HG02571 (cell line): ENCODE data around the gene CPA5.

Experiments used
- ATAC-seq: cut with Tn5 transposase; IDR thresholded peaks from one replicate; pipeline ENCODE4 v1.9.1; 2021; ENCODE audit warnings: mild to moderate bottlenecking, moderate library complexity; ENCODE audit not compliant: unreplicated experiment

Gene CPA5

GRCh38 chr7:130329681-130330080, 14.9 kb upstream of the CPA5 start:
- no peak for ATAC-seq

- no peak for ATAC-seq
These were observed 12.2 kb upstream of the CPA5 start for GRCh38 chr7:130332259-130333053.

GRCh38 chr7:130333832-130334231, 10.8 kb upstream of the CPA5 start:
- ATAC-seq = no peak

GRCh38 chr7:130334274-130334673, 10.3 kb upstream of the CPA5 start:
- no peak for ATAC-seq

- no peak for ATAC-seq
These were observed 7.1 kb upstream of the CPA5 start for GRCh38 chr7:130337410-130337971.

GRCh38 chr7:130338233-130338632, 6.4 kb upstream of the CPA5 start:
- ATAC-seq = no peak

- no peak for ATAC-seq
These were observed 2.7 kb upstream of the CPA5 start for GRCh38 chr7:130341882-130342281.

- ATAC-seq = no peak
These were observed 1.8 kb upstream of the CPA5 start for GRCh38 chr7:130342701-130343380.

- ATAC-seq = no peak
These were observed 520 bp downstream of the CPA5 start for GRCh38 chr7:130345136-130345535.

- no peak for ATAC-seq
These were observed 1.1 kb downstream of the CPA5 start for GRCh38 chr7:130345725-130346124.

GRCh38 chr7:130346177-130346905, 1.7 kb downstream of the CPA5 start:
- ATAC-seq = no peak

GRCh38 chr7:130346941-130347340, 2.3 kb downstream of the CPA5 start:
- no peak for ATAC-seq

GRCh38 chr7:130349911-130350782, 5.5 kb downstream of the CPA5 start:
- ATAC-seq = no peak

GRCh38 chr7:130350945-130351790, 6.6 kb downstream of the CPA5 start:
- no peak for ATAC-seq

GRCh38 chr7:130351791-130352090, 7.1 kb downstream of the CPA5 start:
- ATAC-seq = no peak

GRCh38 chr7:130352194-130353074, 7.8 kb downstream of the CPA5 start:
- no peak for ATAC-seq

- ATAC-seq = no peak
These were observed 8.6 kb downstream of the CPA5 start for GRCh38 chr7:130353196-130353595.

- ATAC-seq = no peak
These were observed 11.7 kb downstream of the CPA5 start for GRCh38 chr7:130356121-130356875.
